IMR-90 (cell line): ENCODE results near the gene CIDEC. TPM values are rescaled to one million over a fixed set of nuclear protein-coding genes. Genes with fewer than 3 reads are reported as not detected.

Experiments used
- ATAC-seq: fragments of 200-7000 bp; cut with Tn5 transposase; 2 replicates; pipeline ENCODE4 v1.9.1; 2020; ENCODE audit warnings: low read depth, mild to moderate bottlenecking, moderate library complexity
- BruUV-seq: library from RNA; stranded (reverse); fragments of 400-500 nt; replicated peaks from 2 replicates; lab custom pipeline; 2021; lab: Mats Ljungman, UMichigan
- CTCF ChIA-PET: fragments of 300-600 bp; formaldehyde crosslinking; extraction: SDS; loops from one replicate; lab custom pipeline; 2021; ENCODE audit warnings: antibody characterized with exemption; lab: Yijun Ruan, JAX
- POLR2A ChIA-PET: fragments of 300-600 bp; sonication (Branson Sonifier 250); formaldehyde crosslinking; loops from one replicate; lab custom pipeline; 2022; ENCODE audit warnings: antibody characterized with exemption; ENCODE audit not compliant: unreplicated experiment; lab: Charles Lee
- DNase-seq: peaks from one replicate; pipeline ENCODE4 v3.0.0; 2013
- H2AFZ ChIP-seq: replicated peaks from 2 replicates; pipeline ENCODE3; 2013; ENCODE audit warnings: low read length, mild to moderate bottlenecking; ENCODE audit not compliant: poor library complexity
- H2AK5ac ChIP-seq: 2 replicates; pipeline ENCODE4 v1.6.1; 2013; ENCODE audit warnings: low read depth, low read length, inconsistent platforms
- H2AK9ac ChIP-seq: replicated peaks from 2 replicates; pipeline ENCODE3; 2013; ENCODE audit warnings: mild to moderate bottlenecking, low read depth, low read length, moderate library complexity; ENCODE audit not compliant: poor library complexity
- H2BK120ac ChIP-seq: 2 replicates; pipeline ENCODE4 v1.6.1; 2013; ENCODE audit warnings: low read depth, low read length, inconsistent platforms
- H2BK15ac ChIP-seq: 3 replicates; pipeline ENCODE4 v1.6.1; 2013; ENCODE audit warnings: low read depth, low read length, inconsistent platforms
- H2BK20ac ChIP-seq: 2 replicates; pipeline ENCODE4 v1.6.1; 2013; ENCODE audit warnings: low read depth, mild to moderate bottlenecking, inconsistent platforms, low read length, moderate library complexity
- H2BK5ac ChIP-seq: 2 replicates; pipeline ENCODE4 v1.6.1; 2013; ENCODE audit warnings: mild to moderate bottlenecking, low read depth, low read length, inconsistent platforms; ENCODE audit not compliant: poor library complexity, severe bottlenecking
- H3K14ac ChIP-seq: replicated peaks from 2 replicates; pipeline ENCODE4 v1.6.1; 2013; ENCODE audit warnings: low read depth, low read length, inconsistent platforms
- H3K18ac ChIP-seq: 2 replicates; pipeline ENCODE4 v1.6.1; 2013; ENCODE audit warnings: low read depth, low read length, control low read depth
- H3K23ac ChIP-seq: 2 replicates; pipeline ENCODE4 v1.6.1; 2013; ENCODE audit warnings: low read depth, low read length, inconsistent platforms
- H3K27ac ChIP-seq: 2 replicates; pipeline ENCODE4 v1.5.1; 2013; ENCODE audit warnings: mild to moderate bottlenecking, control low read depth, low read length; ENCODE audit not compliant: insufficient read depth
- H3K27me3 ChIP-seq: 2 replicates; pipeline ENCODE4 v1.6.1; 2013; ENCODE audit warnings: low read length; ENCODE audit not compliant: control insufficient read depth, insufficient read depth
- H3K36me3 ChIP-seq: 2 replicates; pipeline ENCODE4 v1.6.1; 2013; ENCODE audit warnings: low read length, mixed read lengths; ENCODE audit not compliant: control insufficient read depth, insufficient read depth
- H3K4ac ChIP-seq: 2 replicates; pipeline ENCODE4 v1.6.1; 2013; ENCODE audit warnings: low read depth, low read length, inconsistent platforms
- H3K4me1 ChIP-seq: 2 replicates; pipeline ENCODE4 v1.6.1; 2013; ENCODE audit warnings: low read length, mixed read lengths; ENCODE audit not compliant: control insufficient read depth, insufficient read depth
- H3K4me2 ChIP-seq: 2 replicates; pipeline ENCODE4 v1.6.1; 2013; ENCODE audit warnings: low read depth, mild to moderate bottlenecking, control low read depth, low read length, moderate library complexity
- H3K4me3 ChIP-seq: 2 replicates; pipeline ENCODE4 v1.5.1; 2013; ENCODE audit warnings: low read depth, mild to moderate bottlenecking, control low read depth, low read length, moderate library complexity; ENCODE audit not compliant: insufficient read depth
- H3K56ac ChIP-seq: 2 replicates; pipeline ENCODE4 v1.6.1; 2013; ENCODE audit warnings: low read length, inconsistent platforms; ENCODE audit not compliant: insufficient read depth; ENCODE audit errors: extremely low read depth
- H3K79me1 ChIP-seq, 2 experiments: 2 replicates each; pipeline ENCODE4 v1.6.1; 2013; ENCODE audit warnings: low read length in 2 of 2, inconsistent platforms in 1 of 2, low read depth in 1 of 2
- H3K9ac ChIP-seq: 2 replicates; pipeline ENCODE4 v1.6.1; 2013; ENCODE audit warnings: low read depth, low read length, control low read depth
- H3K9me1 ChIP-seq: 2 replicates; pipeline ENCODE4 v1.6.1; 2013; ENCODE audit warnings: low read length, inconsistent platforms; ENCODE audit not compliant: insufficient read depth
- H3K9me3 ChIP-seq: 2 replicates; pipeline ENCODE4 v1.6.1; 2013; ENCODE audit warnings: low read length; ENCODE audit not compliant: control insufficient read depth, insufficient read depth
- H4K20me1 ChIP-seq: 2 replicates; pipeline ENCODE4 v1.6.1; 2013; ENCODE audit warnings: low read length, inconsistent platforms; ENCODE audit not compliant: insufficient read depth
- H4K5ac ChIP-seq: 2 replicates; pipeline ENCODE4 v1.6.1; 2013; ENCODE audit warnings: mild to moderate bottlenecking, low read depth, low read length, control low read depth
- H4K8ac ChIP-seq, 2 experiments: 2 replicates each; pipeline ENCODE4 v1.6.1; 2013; ENCODE audit warnings: low read depth in 2 of 2, low read length in 2 of 2, control low read depth in 1 of 2, inconsistent platforms in 1 of 2
- H4K91ac ChIP-seq: 2 replicates; pipeline ENCODE4 v1.6.1; 2013; ENCODE audit warnings: low read depth, low read length, inconsistent platforms; ENCODE audit not compliant: insufficient read depth
- BHLHE40 ChIP-seq: fragments of 150-350 bp; IDR thresholded peaks from 2 replicates; pipeline ENCODE4 v1.6.1; 2016; ENCODE audit warnings: mild to moderate bottlenecking, low read depth, low read length
- CEBPB ChIP-seq: IDR thresholded peaks from 2 replicates; pipeline ENCODE4 v1.6.1; 2012; ENCODE audit warnings: low read depth, low read length, improper control_type of control experiment
- CHD1 ChIP-seq: IDR thresholded peaks from 2 replicates; pipeline ENCODE4 v1.6.1; 2012; ENCODE audit warnings: low read depth, low read length, improper control_type of control experiment
- CTCF ChIP-seq: conservative IDR thresholded peaks from 2 replicates; pipeline ENCODE4 v1.5.1; 2012; ENCODE audit warnings: mild to moderate bottlenecking, low read depth, low read length, improper control_type of control experiment
- ELK1 ChIP-seq: fragments of 150-350 bp; IDR thresholded peaks from 2 replicates; pipeline ENCODE4 v1.6.1; 2016; ENCODE audit warnings: low read depth, mild to moderate bottlenecking, low read length, moderate library complexity, borderline replicate concordance
- FOS ChIP-seq: fragments of 150-350 bp; IDR thresholded peaks from 2 replicates; pipeline ENCODE4 v1.6.1; 2016; ENCODE audit warnings: low read depth, low read length
- MAFK ChIP-seq: IDR thresholded peaks from 2 replicates; pipeline ENCODE4 v1.6.1; 2012; ENCODE audit warnings: low read depth, low read length, improper control_type of control experiment
- MAZ ChIP-seq: IDR thresholded peaks from 2 replicates; pipeline ENCODE4 v1.6.1; 2012; ENCODE audit warnings: low read depth, mild to moderate bottlenecking, low read length, improper control_type of control experiment, moderate library complexity, borderline replicate concordance
- MXI1 ChIP-seq: IDR thresholded peaks from 2 replicates; pipeline ENCODE4 v1.6.1; 2012; ENCODE audit warnings: low read depth, mild to moderate bottlenecking, low read length, moderate library complexity, borderline replicate concordance
- NFE2L2 ChIP-seq: fragments of 150-350 bp; IDR thresholded peaks from 2 replicates; pipeline ENCODE4 v1.6.1; 2016; ENCODE audit warnings: low read depth, mild to moderate bottlenecking, low read length
- POLR2A ChIP-seq: IDR thresholded peaks from 2 replicates; pipeline ENCODE4 v1.6.1; 2012; ENCODE audit warnings: mild to moderate bottlenecking, low read depth, low read length
- RAD21 ChIP-seq: IDR thresholded peaks from 2 replicates; pipeline ENCODE4 v1.6.1; 2012; ENCODE audit warnings: low read length, improper control_type of control experiment
- RCOR1 ChIP-seq: IDR thresholded peaks from 2 replicates; pipeline ENCODE4 v1.6.1; 2012; ENCODE audit warnings: mild to moderate bottlenecking, low read length, improper control_type of control experiment; ENCODE audit not compliant: insufficient replicate concordance
- RFX5 ChIP-seq: IDR thresholded peaks from 2 replicates; pipeline ENCODE4 v1.8.0; 2012; ENCODE audit warnings: low read depth, mild to moderate bottlenecking, low read length, moderate library complexity
- SMC3 ChIP-seq: fragments of 150-350 bp; IDR thresholded peaks from 2 replicates; pipeline ENCODE4 v1.6.1; 2016; ENCODE audit warnings: low read depth, mild to moderate bottlenecking, antibody characterized with exemption, low read length, moderate library complexity
- USF2 ChIP-seq: fragments of 150-350 bp; IDR thresholded peaks from 2 replicates; pipeline ENCODE4 v1.6.1; 2017; ENCODE audit warnings: mild to moderate bottlenecking, antibody characterized with exemption, low read length, low read depth
- WGBS, 2 experiments: methylation state at CpG; one replicate each; pipeline versions ENCODE4 v1.1.5 to v1.1.7; 2013; ENCODE audit warnings: missing lambda C conversion rate in 2 of 2; ENCODE audit not compliant: insufficient read length in 1 of 2; ENCODE audit errors: extremely low coverage in 2 of 2; 5-methylcytosine and 5-hydroxymethylcytosine counted together
- dilution Hi-C: fragments of 300-500 bp; cut with HindIII; formaldehyde crosslinking; loops from one replicate; pipeline ENCODE4 v1.14.3; 2018; ENCODE audit warnings: low sequenced_read_pairs; ENCODE audit not compliant: unreplicated experiment
- in situ Hi-C: fragments of 300-500 bp; cut with MboI; formaldehyde crosslinking; loops from 3 replicates; pipeline ENCODE4 v1.14.3; 2019; ENCODE audit warnings: low sequenced_read_pairs, inconsistent platforms, mixed read lengths
- intact Hi-C: fragments of 100-400 bp; cut with micrococcal nuclease; formaldehyde crosslinking; loops from 2 replicates; pipeline ENCODE4 v1.10.0; 2022
- polyA plus RNA-seq, 3 experiments: library from polyadenylated mRNA; depleted of rRNA; stranded (reverse); fragments of >200 nt; gene quantifications; 2 replicates each; pipeline ENCODE4 v1.2.3, GENCODE V29; 2012; ENCODE audit warnings: low replicate concordance in 1 of 3
- total RNA-seq: library from RNA; depleted of rRNA; stranded (reverse); fragments of >200 nt; gene quantifications from 2 replicates; pipeline ENCODE4 v1.2.3, GENCODE V29; 2012

CIDEC gene
- total and polyA plus RNA-seq, 2 of the 4 experiments (the other 2 are of a cell fraction): 0.09 TPM; not detected in 1

GRCh38 chr3:9887480-9887879 lies 7.4 kb upstream of the CIDEC start:
- TF ChIP-seq MXI1: no peak
- TF ChIP-seq USF2: no peak
- no peak for TF ChIP-seq NFE2L2
- TF ChIP-seq RCOR1: no peak
- TF ChIP-seq RAD21: no peak
- TF ChIP-seq MAZ: no peak
- TF ChIP-seq RFX5: no peak
- no peak for TF ChIP-seq SMC3
- no peak for TF ChIP-seq FOS
- TF ChIP-seq CHD1: no peak
- no peak for TF ChIP-seq BHLHE40
- TF ChIP-seq MAFK: no peak
- TF ChIP-seq ELK1: no peak
- no peak for TF ChIP-seq POLR2A
- TF ChIP-seq CTCF: no peak
- no peak for TF ChIP-seq CEBPB
- H3K4me1 ChIP-seq: peaks cover 6% of the 10 kb centered on the region
- no peaks in the 10 kb centered on the region for H3K9me3 ChIP-seq
- H2AK9ac ChIP-seq: no peak overlapping the region
- no peak overlapping the region for H3K4ac ChIP-seq
- no peak overlapping the region for H3K23ac ChIP-seq
- ATAC-seq (no peak), DNase-seq (no peak)
- no TSS peak for BruUV-seq
- in situ Hi-C loops: no loop called here
- no peak overlapping the region for H3K14ac ChIP-seq
- no peak overlapping the region for H2BK5ac ChIP-seq
- intact Hi-C loops: no loop called here
- H3K4me3 ChIP-seq: no peak overlapping the region
- no peak overlapping the region for H2AFZ ChIP-seq
- no peaks in the 10 kb centered on the region for H3K27me3 ChIP-seq
- H3K4me2 ChIP-seq: no peak overlapping the region
- H3K79me1 ChIP-seq: peaks cover 3 to 15% of the 10 kb centered on the region in 2 experiments
- H3K9ac ChIP-seq: no peak overlapping the region
- H2BK20ac ChIP-seq: no peak overlapping the region
- POLR2A ChIA-PET: no interaction called here
- H2BK15ac ChIP-seq: no peak overlapping the region
- no peak overlapping the region for H4K5ac ChIP-seq
- CTCF ChIA-PET: no interaction called here
- WGBS, 2 experiments: 60% methylated on average over 1 of the region's 5 CpGs; no CpG with 5 or more reads in 1 of the 2 experiments
- H2AK5ac ChIP-seq: no peak overlapping the region
- dilution Hi-C loops: no loop called here
- no peak overlapping the region for H3K27ac ChIP-seq
- no peak overlapping the region for H3K56ac ChIP-seq
- H4K91ac ChIP-seq: no peak overlapping the region
- H3K18ac ChIP-seq: no peak overlapping the region
- H3K36me3 ChIP-seq: peaks cover 2% of the 10 kb centered on the region; the same call in 1 of the 2 replicates
- H4K20me1 ChIP-seq: no peaks in the 10 kb centered on the region; the same call in 1 of the 2 replicates
- H4K8ac ChIP-seq: no peak overlapping the region
- no peaks in the 10 kb centered on the region for H3K9me1 ChIP-seq
- H2BK120ac ChIP-seq: no peak overlapping the region
